Lung (tissue), 12 donors: ENCODE results near the gene XYLT1. TPM values are rescaled to one million over a fixed set of nuclear protein-coding genes. Genes with fewer than 3 reads are reported as not detected.

Experiments
- ATAC-seq: fragments of 200-7000 bp; cut with Tn5 transposase; one replicate; pipeline ENCODE4 v1.9.1; 2020; ENCODE audit warnings: moderate number of reproducible peaks; ENCODE audit not compliant: insufficient read depth, low FRiP score
- DNase-seq, 3 donors: peaks; one replicate each; pipeline ENCODE4 v3.0.0-alpha.2; 2013 to 2017
- H3K27ac ChIP-seq, 2 donors: one replicate each; pipeline ENCODE4 v1.5.1; 2013; ENCODE audit warnings: mild to moderate bottlenecking in 2 of 2, moderate library complexity in 2 of 2, control low read depth in 1 of 2, inconsistent platforms in 1 of 2, low read depth in 1 of 2, low read length in 1 of 2
- H3K27me3 ChIP-seq, 3 donors: one replicate each; pipeline ENCODE4 v1.5.1; 2013; ENCODE audit warnings: low read length in 2 of 3; ENCODE audit not compliant: control insufficient read depth in 3 of 3, insufficient read depth in 3 of 3
- H3K36me3 ChIP-seq, 4 donors: one replicate each; pipeline ENCODE4 v1.5.1; 2013; ENCODE audit warnings: low read length in 4 of 4, mild to moderate bottlenecking in 1 of 4, moderate library complexity in 1 of 4; ENCODE audit not compliant: control insufficient read depth in 4 of 4, insufficient read depth in 4 of 4
- H3K4me1 ChIP-seq, 5 donors: one replicate each; pipeline ENCODE4 v1.5.1; 2013; ENCODE audit warnings: low read length in 5 of 5, mild to moderate bottlenecking in 2 of 5, moderate library complexity in 1 of 5; ENCODE audit not compliant: control insufficient read depth in 5 of 5, insufficient read depth in 5 of 5
- H3K4me3 ChIP-seq: one replicate; pipeline ENCODE4 v1.5.1; 2013; ENCODE audit warnings: mild to moderate bottlenecking, control low read depth, moderate library complexity
- H3K9ac ChIP-seq, 2 donors: one replicate each; pipeline ENCODE4 v1.5.1; 2013; ENCODE audit warnings: low read length in 2 of 2, control low read depth in 1 of 2; ENCODE audit not compliant: insufficient read depth in 1 of 2
- H3K9me3 ChIP-seq, 4 donors: one replicate each; pipeline ENCODE4 v1.5.1; 2013; ENCODE audit warnings: low read length in 3 of 4, mild to moderate bottlenecking in 1 of 4, moderate library complexity in 1 of 4; ENCODE audit not compliant: control insufficient read depth in 4 of 4, insufficient read depth in 3 of 4
- CTCF ChIP-seq: IDR thresholded peaks from 2 replicates; pipeline ENCODE4 v1.5.1; 2012; ENCODE audit warnings: mild to moderate bottlenecking; ENCODE audit errors: control extremely low read depth, extremely low read depth
- WGBS, 2 donors: extraction: QIAGEN DNeasy Blood & Tissue Kit; methylation state at CpG; one replicate each; pipeline ENCODE4 v1.1.7; 2013; 5-methylcytosine and 5-hydroxymethylcytosine counted together
- polyA plus RNA-seq, 2 donors: library from polyadenylated mRNA; stranded (reverse); fragments of 200-250 nt; gene quantifications; one replicate each; pipeline ENCODE4 v1.2.1, GENCODE V29; 2013
- total RNA-seq, 2 donors: library from RNA; depleted of rRNA in 1 of 2; stranded (reverse); fragments of >200 nt in 1 of 2; gene quantifications; one replicate each; pipeline ENCODE4 v1.2.1, GENCODE V29; 2014 to 2021
- donor health status: control.
- donor health status: control.
- donor health status: Bipolar disorder and iron deficiency.
- donor health status: healthy.
- donor health status: DM: yes; HTN: yes; CAD: no.

Gene XYLT1
- total and polyA plus RNA-seq, 4 donors: 1.4 to 11.5 (median 6.9) TPM

- H3K9me3 ChIP-seq: no peaks in the 10 kb centered on the region
- peaks cover 0 to 2% (median 0%) of the 10 kb centered on the region in 4 donors for H3K36me3 ChIP-seq
- H3K9ac ChIP-seq: no peak overlapping the region
- no peak overlapping the region for H3K4me3 ChIP-seq
- no peak for TF ChIP-seq CTCF
- no peaks in the 10 kb centered on the region for H3K27me3 ChIP-seq
- no peak for DNase-seq
- no peak for ATAC-seq
- peaks cover 0 to 11% (median 6%) of the 10 kb centered on the region in 5 donors for H3K4me1 ChIP-seq
- 92 to 94% methylated on average over 6 of the region's 6 CpGs for WGBS, 2 donors
- no peak overlapping the region for H3K27ac ChIP-seq
These were observed 241.6 kb downstream of the XYLT1 start for GRCh38 chr16:17229131-17229530.

GRCh38 chr16:17228708-17229055 lies 242.1 kb downstream of the XYLT1 start:
- no peak for ATAC-seq
- peaks cover 0 to 11% (median 6%) of the 10 kb centered on the region in 5 donors for H3K4me1 ChIP-seq

GRCh38 chr16:17228048-17228707 lies 242.6 kb downstream of the XYLT1 start:
- no peaks in the 10 kb centered on the region for H3K27me3 ChIP-seq
- H3K36me3 ChIP-seq: peaks cover 0 to 2% (median 0%) of the 10 kb centered on the region in 4 donors

More at GRCh38 chr16:17228708-17229055, 242.1 kb downstream of the XYLT1 start:
- Histone ChIP-seq H3K9ac (no peak overlapping the region), H3K4me3 (no peak overlapping the region), H3K27me3 (no peaks in the 10 kb centered on the region), H3K27ac (no peak overlapping the region), H3K36me3 (peaks cover 0 to 2% (median 0%) of the 10 kb centered on the region in 4 donors), H3K9me3 (no peaks in the 10 kb centered on the region)
- TF ChIP-seq CTCF: no peak
- DNase-seq: no peak
- WGBS, 2 donors: 81 to 98% methylated on average over 1 of the region's 1 CpG

More at GRCh38 chr16:17228048-17228707, 242.6 kb downstream of the XYLT1 start:
- no peak for ATAC-seq
- Histone ChIP-seq H3K27ac (no peak overlapping the region), H3K4me1 (peaks cover 0 to 12% (median 6%) of the 10 kb centered on the region in 5 donors), H3K9ac (no peak overlapping the region), H3K9me3 (no peaks in the 10 kb centered on the region), H3K4me3 (no peak overlapping the region)
- WGBS, 2 donors: 92 to 94% methylated on average over 7 of the region's 7 CpGs
- no peak for DNase-seq
- no peak for TF ChIP-seq CTCF
